ENCODE measurements around the gene TMUB1.

The TMUB1 gene

DNA sequence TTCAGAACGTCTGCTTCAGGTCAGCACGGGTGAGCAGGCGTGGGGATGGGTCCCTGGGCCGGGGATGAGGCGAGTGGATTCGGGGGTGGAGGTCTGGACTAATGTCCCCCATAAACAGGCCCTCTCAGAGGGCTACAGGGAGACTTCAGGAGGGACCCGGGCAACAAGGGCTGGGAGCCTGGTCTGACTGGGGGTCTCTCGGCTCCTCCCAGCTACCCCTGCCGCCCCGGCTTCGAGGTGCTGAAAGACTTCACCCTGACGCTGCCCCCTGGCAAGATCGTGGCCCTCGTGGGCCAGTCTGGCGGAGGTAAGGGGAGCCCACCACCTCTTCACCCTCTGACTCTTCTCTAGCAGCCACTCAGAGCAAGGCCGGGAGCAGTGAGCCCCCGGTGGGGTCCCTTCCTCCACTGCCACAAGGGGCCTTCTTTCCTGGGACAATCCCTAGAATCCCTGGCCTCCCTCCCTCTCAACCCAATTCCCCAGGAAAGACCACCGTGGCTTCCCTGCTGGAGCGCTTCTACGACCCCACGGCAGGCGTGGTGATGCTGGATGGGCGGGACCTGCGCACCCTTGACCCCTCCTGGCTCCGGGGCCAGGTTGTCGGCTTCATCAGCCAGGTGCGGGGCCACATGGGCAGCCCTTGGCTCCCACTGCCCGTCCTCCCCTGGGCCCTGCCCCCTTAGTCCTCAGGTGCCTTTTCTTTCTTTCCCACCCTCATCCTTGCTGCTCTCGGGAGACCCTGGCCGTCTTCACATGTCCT, 42.5 kb downstream of the TMUB1 start:
- peak overlapping the region; percentile 91; the same call in 1 of the 2 replicates for H3K27ac ChIP-seq
- no peak for DNase-seq (ENCODE audit: low spot score)
- ChIA-PET POLR2A (ENCODE audit: low non-redundant PET) (no interaction called here), CTCF (interaction anchor here (1.4 kb wide), 1 partner anchor 203 kb away, joined by 4 read pairs; no protein-coding TSS in a partner anchor)
- no peak for TF ChIP-seq CTCF (conservative IDR thresholded peaks at IDR 0.05; ENCODE audit: low read depth)

DNA sequence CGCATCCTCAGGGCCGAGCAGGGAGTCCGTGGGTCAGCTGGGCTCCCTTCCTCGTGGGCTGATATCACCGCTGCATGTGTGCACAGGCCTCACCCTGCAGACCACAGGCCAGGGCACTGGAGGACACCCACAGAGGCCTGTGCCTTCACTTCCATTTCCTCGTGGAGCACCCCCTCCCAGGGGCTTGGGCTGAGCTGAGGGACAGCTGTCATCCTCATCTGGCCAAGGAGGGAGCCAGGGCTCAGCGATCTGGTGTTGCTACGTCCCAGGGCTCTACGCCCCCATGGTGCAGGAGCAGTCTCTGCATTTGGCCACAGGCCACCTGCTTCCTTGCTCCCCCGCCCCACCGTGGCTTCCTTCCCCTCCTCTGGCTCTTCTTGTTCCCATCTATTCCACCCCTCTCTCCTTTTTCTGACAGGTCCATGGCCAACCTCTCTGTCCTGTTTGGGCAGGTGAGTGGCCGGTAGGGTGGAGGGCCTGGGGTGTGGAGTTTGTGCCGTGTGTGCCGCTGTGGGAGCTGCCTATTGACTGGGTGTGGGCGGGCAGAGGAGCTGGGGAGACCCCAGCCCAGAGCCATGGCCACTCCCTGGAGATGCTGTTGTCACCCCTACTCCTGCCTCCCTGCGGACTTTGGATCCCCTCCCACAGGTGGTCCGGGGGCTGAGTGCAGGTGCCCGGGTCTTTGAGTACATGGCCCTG, 43.3 kb downstream of the TMUB1 start:
- ChIA-PET POLR2A (ENCODE audit: low non-redundant PET) (interaction anchor here (0.5 kb wide), 1 partner anchor 9 kb away, joined by 6 read pairs; no protein-coding TSS in a partner anchor), CTCF (interaction anchor here (0.8 to 1.4 kb wide), 2 partner anchors 141 to 204 kb away, joined by 3 to 4 read pairs; no protein-coding TSS in a partner anchor)
- H3K27ac ChIP-seq, result peak overlapping the region; percentile 91
- TF ChIP-seq CTCF (conservative IDR thresholded peaks at IDR 0.05; ENCODE audit: low read depth), result no peak
- no peak for DNase-seq (ENCODE audit: low spot score)

DNA sequence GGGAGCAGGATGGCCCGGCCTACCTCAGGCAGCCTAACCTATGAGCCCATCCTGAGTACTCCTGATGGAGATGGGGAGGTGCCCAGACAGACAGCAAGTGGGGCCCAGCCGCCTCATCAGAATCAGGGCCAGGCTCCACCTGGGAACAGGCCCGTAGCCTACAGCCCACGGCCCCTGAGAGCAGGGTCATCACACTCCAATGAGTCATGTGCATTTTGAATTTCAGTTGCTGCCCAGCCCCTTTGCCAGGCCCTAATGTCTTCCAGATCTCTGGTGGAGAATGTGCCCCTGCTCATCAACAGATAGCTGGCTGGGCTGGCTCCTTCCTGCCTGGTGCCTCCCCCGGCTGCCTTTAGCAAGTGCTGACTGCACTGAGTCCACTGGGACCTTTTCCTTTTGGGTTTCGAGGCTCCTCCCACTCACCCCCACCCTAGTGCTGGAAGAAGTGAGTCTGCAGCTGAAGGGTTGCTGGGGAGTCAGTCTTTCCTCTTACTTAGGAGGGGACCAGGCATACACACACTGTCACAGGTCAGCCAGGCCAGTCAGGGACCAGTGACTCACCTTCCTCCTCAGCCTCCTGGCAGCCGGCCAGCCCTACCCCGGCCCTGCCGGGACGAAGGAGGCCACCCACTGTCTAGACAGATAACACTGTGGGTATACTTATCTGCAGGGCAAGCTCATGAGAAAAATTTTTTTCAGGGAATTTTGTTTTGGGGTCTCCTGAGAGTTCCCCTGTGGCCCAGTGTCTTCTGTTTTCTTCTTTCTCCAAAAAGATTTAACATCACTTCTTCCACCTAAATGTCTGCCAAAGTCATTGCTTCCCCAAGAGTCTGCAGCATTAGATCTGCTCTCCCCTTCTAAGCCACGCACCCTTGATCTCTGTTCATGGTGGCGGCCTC, 44.1 kb downstream of the TMUB1 start:
- peak; percentile 69 for DNase-seq (ENCODE audit: low spot score)
- ChIA-PET CTCF (interaction anchor here (0.8 to 1.4 kb wide), 2 partner anchors 141 to 205 kb away, joined by 3 to 4 read pairs; no protein-coding TSS in a partner anchor), POLR2A (ENCODE audit: low non-redundant PET) (interaction anchor here (0.5 kb wide), 1 partner anchor 8 kb away, joined by 6 read pairs; no protein-coding TSS in a partner anchor)
- peak overlapping the region; percentile 91 for H3K27ac ChIP-seq
- TF ChIP-seq CTCF (conservative IDR thresholded peaks at IDR 0.05; ENCODE audit: low read depth), result no peak

DNA sequence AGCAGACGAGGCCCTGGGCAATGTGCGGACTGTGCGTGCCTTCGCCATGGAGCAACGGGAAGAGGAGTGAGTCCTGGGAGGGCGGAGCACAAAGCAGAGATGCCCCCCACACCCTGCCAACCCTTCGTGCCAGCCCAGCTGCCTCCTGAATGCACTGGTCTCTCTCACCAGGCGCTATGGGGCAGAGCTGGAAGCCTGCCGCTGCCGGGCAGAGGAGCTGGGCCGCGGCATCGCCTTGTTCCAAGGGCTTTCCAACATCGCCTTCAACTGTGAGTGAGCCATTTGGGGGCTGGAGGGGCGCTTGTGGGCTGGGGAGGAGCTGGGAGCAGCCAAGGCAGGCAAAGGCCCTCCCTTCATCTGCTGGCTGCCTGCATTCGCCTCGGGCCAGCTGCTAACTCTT, 47.4 kb downstream of the TMUB1 start:
- POLR2A ChIA-PET (ENCODE audit: low non-redundant PET), result no interaction called here
- CTCF ChIA-PET, result no interaction called here
- TF ChIP-seq CTCF (conservative IDR thresholded peaks at IDR 0.05; ENCODE audit: low read depth), result no peak
- peak overlapping the region; percentile 91 for H3K27ac ChIP-seq
- no peak for DNase-seq (ENCODE audit: low spot score)

- CTCF ChIA-PET, result no interaction called here
- peak overlapping the region; percentile 91; the same call in 1 of the 2 replicates for H3K27ac ChIP-seq
- no peak for DNase-seq (ENCODE audit: low spot score)
- POLR2A ChIA-PET (ENCODE audit: low non-redundant PET), result no interaction called here
- TF ChIP-seq CTCF (conservative IDR thresholded peaks at IDR 0.05; ENCODE audit: low read depth), result no peak
Observed at GRCh38 chr7:151035026-151035717, 48.1 kb downstream of the TMUB1 start.
